Nucleus accumbens (tissue), 56 donors: ENCODE data around the gene PRR5.

ENCODE experiments used
- DNase-seq, 56 donors: peaks; one replicate each; lab custom pipeline; 2025; lab: John Stamatoyannopoulos, UW

Gene PRR5

DNA sequence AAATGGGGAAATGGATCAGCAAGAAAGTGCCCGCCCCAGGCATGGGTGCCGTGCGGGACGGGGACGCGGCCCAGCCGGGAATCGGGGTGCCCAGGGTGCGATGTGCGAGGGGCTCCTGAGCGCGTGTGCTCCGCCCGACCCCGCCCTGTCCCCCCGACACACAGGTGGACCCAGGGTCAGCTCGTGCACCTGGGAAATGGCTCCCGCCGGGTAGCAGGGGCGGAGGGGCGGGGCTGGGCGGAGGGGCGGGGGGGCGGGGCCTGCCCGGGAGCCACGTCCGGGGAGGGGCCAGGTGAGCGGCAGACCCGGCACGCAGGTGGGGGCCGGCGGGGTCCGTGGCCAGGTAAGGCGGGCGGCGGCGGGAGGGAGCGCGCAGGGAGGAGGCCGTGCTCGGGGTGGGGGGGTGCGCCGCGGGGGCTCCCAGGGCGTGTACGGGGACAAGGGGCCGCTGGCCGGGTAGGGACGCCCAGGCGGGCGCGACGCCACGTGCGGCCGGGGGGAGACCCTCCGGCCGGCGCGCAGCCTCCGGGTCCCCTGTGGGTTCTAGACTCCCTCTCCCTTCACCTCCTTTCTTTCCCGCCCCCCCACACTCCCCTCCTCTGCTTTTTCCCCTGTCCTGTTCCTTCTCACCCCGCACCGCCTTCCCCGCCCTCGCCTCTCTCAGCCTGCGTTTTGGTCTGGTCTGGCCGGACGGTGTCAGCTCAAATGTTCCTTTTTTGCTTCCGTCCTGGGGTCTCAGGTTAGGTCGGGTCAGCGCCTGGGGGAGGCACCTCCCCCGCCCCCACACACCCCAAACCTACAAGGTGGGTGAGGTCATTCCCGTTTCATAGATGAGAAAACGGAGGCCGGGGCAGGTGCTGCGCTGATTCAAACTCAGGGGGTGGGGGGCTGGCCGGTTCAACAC is 50.5 kb downstream of the PRR5 start, which contains the start of gene ARHGAP8:
ARHGAP8 (plus strand) TSS at position 291 of the 904 bp plus-strand sequence. CDS start 33,953 bp downstream, outside the sequence.
- DNase-seq: peak in 1 of 56 donors; percentile 24

DNA sequence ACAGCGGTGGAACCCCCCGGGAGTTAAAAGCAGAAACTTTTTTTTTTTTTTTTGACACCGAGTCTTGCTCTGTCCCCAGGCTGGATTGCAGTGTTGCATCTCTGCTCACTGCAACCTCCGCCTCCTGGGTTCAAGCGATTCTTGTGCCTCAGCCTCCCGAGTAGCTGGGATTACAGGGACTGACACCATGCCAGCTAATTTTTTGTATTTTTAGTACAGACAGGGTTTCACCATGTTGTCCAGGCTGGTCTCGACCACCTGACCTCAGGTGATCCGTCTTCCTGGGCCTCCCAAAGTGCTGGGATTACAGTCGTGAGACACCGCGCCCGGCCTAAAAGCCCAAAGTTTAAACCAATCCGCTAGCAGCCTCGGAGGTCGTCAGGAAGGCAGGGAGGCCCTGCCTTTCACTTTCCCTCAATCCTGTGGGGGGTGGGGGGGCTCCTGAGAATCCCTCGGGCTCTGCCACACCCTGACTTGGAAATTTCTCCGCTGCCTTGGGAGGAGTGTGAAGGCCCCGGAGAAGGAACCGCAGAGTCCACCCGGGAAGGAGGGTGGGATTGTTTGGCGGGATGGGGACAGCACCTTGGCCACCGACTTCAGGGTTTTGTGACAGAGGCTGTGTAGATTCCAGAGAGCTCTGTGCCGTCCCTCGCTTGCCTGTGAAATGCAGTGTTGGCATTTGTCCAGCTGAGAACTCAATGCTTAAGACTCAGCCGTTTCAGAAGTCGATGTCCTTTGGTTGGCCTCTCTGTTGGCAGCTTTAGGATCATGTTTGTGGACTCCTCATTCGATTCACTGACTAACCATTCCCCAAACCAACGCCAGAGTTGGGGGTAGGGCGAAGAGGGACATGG is 51.4 kb downstream of the PRR5 start:
- DNase-seq: peak in 1 of 56 donors; percentile 16

- no peak for DNase-seq
These were observed 53.0 kb downstream of the PRR5 start for GRCh38 chr22:44754998-44755397.

DNA sequence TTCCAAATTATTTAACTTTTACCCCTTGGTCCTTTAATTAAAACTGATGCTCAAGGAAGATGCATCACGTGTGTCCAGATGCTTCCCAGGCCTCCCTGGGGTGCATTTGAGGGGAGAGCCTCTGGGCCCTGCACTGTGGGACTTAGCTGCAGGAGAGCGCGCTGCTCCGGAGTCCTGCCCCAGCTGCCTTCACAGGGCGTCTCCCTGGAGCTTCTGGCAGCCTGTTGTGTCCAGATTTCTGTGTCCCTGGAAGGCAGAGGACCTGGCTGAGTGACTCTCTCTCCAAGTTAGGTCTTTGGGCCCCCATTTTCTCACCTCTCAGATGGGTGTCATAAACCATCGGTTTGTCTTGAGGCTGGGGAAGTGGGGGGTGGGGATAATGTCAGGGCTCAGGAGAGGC is 53.4 kb downstream of the PRR5 start:
- no peak for DNase-seq

DNA sequence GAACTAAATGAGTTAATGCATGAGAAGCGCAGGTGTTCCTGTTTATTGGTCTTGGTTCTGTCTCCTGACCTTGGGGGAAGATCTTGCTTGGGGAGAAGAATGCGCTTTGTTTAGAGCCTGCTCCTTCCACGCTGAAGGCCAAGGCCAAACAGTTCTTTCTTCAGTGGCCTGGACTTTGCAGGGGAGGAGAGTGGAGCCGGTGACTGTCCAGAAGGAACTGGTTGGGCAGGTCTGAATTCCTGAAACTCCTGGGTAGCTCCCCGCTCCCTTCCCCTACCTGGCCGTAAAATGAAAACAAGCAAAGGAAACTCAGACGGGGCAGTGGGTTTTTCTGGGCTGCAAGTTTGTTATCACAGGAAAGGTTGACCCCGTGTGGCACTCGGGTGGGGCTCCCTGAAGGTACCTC is 54.0 kb downstream of the PRR5 start:
- DNase-seq: no peak

- no peak for DNase-seq
These were observed 56.5 kb downstream of the PRR5 start for GRCh38 chr22:44758344-44758973.

DNA sequence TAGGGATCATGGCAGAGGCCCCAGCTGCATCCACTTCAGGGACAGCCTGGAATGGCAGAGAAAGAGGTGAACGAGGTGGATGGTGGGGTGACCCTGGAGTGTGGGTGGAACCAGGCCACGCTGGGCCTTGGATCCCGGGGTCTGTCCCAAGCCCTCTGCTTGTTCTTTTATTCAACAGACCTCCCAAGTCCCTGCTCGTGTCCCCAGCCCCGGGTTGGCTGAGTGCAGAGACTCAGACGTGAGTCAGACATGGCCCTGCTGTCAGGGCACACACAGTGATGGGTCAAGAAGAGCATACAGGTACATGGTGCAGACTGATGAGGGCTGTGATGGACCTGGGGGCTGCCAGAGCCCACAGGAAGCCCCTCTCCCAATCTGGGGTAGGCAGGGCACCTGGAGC is 57.0 kb downstream of the PRR5 start:
- no peak for DNase-seq

DNA sequence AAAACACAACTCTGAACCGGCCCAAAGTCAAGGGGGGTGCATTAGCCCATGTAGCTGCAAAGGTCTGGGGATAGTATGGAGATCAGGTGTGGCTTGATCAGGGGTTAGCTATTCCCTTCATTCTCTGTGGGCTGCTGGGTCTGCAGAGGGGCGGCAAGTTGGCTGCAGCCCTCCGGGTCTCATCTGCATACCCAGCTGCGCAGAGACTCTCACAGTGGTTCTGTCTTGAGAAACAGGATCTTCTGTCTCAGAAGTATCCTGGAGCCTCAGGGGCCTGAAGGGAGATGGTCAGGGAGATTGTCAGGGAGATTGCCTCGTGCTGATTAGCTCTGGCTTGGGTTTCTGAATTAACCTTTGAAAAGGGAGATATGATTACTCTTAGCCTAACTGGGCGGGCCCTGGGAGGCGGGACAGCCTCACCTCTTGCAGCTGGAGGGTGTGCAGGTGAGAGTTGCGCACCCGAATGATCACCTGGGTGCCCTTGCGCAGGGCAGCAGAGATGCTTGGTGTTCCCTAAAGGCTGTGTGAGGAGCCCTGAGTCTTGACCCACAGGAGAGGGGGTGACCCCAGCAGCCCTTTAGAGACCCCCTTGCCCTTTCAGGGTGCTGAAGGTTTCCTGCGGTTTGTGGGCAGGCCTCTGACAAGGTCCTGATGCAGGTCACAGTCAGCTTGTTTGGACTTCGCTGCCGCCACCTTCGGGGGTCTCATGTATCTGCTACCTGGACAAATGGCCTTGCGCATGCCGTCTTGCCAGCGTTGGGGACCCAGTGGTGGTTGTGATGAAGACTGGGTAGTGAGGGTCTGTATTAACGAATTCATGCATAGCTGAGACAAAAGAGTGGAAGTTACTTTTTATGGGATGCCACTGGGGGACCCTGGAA is 57.7 kb downstream of the PRR5 start:
- no peak for DNase-seq

- no peak for DNase-seq
These were observed 58.5 kb downstream of the PRR5 start for GRCh38 chr22:44760476-44760875.

- no peak for DNase-seq
These were observed 59.0 kb downstream of the PRR5 start for GRCh38 chr22:44761025-44761424.

DNA sequence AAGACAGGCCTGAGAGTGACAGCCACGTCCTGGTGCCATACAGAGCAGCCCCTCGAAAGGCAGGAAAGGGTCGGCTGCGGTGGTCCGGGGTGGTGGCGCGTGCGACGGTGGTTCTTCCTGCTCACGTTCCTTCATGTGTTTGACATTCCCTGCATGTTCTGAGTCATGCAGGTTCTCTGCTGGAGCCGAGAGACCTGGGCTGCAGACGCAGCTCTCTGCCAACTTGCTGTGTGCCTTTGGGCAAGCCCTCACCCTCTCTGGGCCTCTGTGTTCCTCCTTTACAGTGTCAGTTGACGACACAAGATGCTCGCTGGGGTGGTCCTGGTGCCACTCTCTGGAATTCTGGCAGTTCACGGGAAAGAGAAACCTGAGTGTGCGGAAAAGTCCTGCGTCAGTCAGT is 62.4 kb downstream of the PRR5 start:
- DNase-seq: no peak

GRCh38 chr22:44764974-44765373 is 63.0 kb downstream of the PRR5 start:
- DNase-seq: no peak

- peak in 4 of 56 donors; percentile 3 to 11 (median 6) for DNase-seq
These were observed 63.7 kb downstream of the PRR5 start for GRCh38 chr22:44765571-44766285.

- DNase-seq: no peak
These were observed 71.1 kb downstream of the PRR5 start for GRCh38 chr22:44773082-44773481.

DNA sequence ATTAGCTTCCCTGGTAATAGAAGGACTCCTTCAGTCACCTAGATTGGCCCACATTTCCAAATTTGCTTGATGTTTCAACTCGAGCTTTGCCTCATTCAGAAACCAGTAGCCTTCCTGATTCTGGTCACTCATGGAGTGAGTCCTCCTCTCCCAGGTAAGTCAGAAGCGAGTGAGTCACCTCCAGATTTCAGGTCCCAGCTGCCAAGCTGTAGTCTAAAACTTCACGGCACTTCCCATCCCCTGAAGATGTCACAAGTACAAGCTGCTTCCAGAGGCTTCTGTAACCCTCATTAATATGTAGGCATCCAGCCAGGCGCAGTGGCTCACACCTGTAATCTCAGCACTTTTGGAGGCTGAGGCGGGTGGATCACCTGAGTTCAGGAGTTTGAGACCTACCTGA is 73.9 kb downstream of the PRR5 start:
- DNase-seq: no peak

DNA sequence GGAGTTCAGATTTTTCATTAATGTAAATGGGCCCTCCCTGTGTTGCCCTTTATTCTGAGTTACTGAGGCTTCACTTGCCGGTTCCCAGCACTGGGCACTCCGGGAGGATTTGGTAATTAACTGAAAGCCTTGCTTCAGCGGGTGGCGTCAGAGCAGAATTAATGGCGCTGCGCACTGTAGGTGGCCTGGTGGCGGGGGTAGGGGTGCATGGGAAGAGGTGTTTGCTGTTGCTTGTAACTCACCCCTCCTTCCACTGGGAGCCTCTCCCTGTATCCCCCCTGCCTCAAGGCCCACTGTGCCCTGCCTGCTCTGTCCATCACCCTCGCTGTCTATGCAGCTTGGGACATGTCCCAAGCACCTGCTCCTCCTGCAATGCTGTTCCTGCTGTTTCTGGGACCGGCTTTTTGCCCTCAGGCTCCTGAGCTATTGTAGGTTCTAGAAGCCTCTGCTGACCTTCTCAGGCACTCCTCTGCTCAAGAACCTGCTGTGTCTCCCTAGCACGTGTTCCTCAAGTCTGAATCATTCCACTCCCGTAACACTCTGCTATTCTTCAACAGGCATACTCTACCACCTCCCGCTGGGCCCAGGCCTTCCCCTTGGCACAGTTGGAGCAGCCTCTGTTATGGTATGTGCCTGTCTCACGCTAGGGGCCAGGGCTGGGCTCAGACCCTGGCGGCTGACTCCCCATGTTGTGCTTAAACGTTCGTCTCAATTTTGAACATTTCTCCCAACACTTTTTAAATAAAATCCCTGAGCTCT is 74.8 kb downstream of the PRR5 start:
- DNase-seq: no peak

- DNase-seq: no peak
These were observed 75.4 kb downstream of the PRR5 start for GRCh38 chr22:44777364-44777755.

DNA sequence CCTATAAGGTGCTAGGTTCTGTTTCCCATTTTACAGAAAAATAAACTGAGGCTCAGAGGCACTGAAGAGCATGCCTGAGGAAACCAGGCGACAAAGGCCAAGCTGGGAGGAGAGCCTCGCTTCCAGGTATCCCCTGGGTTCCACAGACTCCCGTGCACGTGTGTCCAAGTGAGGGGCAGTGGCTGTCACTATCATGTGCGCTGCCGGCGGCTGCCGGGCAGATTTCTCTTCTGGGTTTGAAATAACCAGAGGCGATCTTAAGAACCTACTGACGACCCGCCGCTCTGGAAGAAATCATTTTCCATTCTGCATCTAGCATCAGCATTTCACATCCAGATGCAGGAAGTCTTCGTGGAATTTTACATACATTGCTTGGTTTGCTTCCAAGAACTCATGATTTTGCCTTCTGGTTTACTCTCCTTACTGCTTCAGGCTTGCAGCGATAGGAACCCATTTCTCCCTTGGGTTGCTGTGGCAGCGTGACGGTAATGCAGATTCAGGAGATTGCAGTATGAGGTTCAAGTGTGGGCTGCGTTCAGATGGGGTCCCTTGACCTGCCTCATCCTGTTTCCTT is 79.0 kb downstream of the PRR5 start:
- no peak for DNase-seq
